H54 (cell line): ENCODE data around the gene CADPS.

Source experiments
- DNase-seq: peaks from one replicate; pipeline ENCODE4 v3.0.0; 2011; ENCODE audit warnings: low spot score, mixed read lengths; ENCODE audit not compliant: insufficient read length
- FAIRE-seq: peaks from 3 replicates; lab custom pipeline; 2011; peaks lifted over from hg19 to GRCh38; lab: Jason Lieb, UNC
- POLR2A ChIP-seq: IDR thresholded peaks from 2 replicates; pipeline ENCODE4 v1.6.1; 2011; ENCODE audit warnings: low read depth, mild to moderate bottlenecking, low read length

Gene CADPS

DNA sequence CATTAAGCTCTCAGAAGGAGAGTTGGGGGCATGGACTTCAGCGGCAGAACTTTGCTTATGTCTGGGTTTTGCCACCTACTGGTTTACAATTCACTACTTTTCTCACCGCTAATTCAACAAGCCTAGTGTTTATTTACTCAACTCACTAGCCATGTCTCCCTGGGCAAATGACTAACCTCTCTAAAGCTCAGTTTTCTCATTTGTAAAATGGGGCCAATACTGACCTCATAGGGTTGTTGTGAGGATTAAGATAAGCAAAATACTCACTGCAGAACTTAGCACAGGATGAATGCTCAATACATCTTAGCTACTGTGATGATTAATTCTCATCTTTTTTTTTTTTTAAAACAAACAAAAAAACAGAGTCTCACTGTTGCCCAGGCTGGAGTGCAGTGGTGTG lies 106.3 kb downstream of the CADPS start:
- no peak for DNase-seq

DNA sequence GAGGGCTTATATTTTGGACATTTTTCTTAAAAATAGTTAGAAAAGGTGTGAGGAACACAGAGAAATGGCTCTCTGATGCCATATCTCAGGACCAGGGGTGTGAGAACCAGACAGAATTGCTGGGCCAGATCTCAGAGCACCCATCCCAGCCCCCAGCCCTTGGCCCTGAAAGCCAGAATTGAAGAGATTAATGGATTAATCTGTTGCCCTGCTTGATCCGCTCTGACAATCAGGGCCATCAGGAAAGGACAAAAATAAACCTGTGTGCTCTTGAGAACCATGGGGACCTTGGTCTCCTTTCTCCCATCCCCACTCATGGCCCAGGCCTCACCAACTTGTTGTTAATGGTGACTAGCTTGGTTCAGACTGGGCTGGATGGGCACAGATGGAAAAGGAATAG lies 113.5 kb downstream of the CADPS start:
- FAIRE-seq (no peak), DNase-seq (no peak)
- TF ChIP-seq POLR2A = no peak

More for the DNA sequence above, 106.3 kb downstream of the CADPS start:
- TF ChIP-seq POLR2A = no peak
- FAIRE-seq = no peak

DNA sequence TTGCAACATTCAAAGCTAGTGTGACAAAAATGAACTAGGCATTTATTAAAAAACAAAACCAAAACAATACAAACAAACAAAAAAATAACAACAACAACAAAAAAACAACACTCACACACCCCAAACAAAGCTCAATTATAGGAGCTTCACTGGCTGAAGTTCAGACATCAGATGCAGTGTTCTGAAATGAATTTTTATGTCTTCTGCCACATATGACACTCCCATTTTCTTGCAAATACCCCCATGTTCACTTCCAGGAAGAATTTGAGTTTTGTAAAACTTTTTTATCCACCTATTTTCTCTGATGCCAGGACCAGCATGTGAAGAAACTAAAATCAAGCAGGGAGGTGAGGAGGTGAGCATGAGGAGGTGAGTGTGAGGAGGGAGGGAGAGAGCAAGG lies 113.9 kb downstream of the CADPS start:
- TF ChIP-seq POLR2A = no peak
- no peak for FAIRE-seq
- DNase-seq = no peak

GRCh38 chr3:62758296-62759066 lies 116.7 kb downstream of the CADPS start:
- no peak for TF ChIP-seq POLR2A
- FAIRE-seq (no peak), DNase-seq (no peak)

GRCh38 chr3:62757045-62757444 lies 118.2 kb downstream of the CADPS start:
- no peak for TF ChIP-seq POLR2A
- no peak for FAIRE-seq
- no peak for DNase-seq

DNA sequence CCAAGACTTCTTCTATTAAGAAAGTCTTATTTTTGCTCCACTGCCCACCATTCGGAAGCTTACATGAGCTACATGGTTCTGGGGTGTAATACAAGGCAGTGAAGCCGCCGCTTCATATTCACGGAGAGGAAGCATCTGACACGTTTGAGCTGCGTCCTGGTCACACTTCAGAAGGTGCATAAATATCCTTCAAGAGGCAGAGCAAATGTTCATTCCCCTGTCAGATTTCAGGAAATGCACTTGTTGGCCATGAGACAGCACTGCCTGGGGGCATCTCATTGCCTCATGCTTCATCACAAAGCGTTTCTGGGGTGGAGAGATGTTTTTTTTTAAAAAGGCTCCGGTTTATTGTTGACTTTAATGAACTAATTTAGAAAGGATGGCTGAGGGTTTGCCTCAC lies 119.9 kb downstream of the CADPS start:
- no peak for DNase-seq
- FAIRE-seq = no peak
- no peak for TF ChIP-seq POLR2A

GRCh38 chr3:62749657-62750056 lies 125.6 kb downstream of the CADPS start:
- DNase-seq (no peak), FAIRE-seq (no peak)
- no peak for TF ChIP-seq POLR2A

- no peak for DNase-seq
- no peak for TF ChIP-seq POLR2A
- no peak for FAIRE-seq
These were observed 126.1 kb downstream of the CADPS start for GRCh38 chr3:62749130-62749529.

- DNase-seq (no peak), FAIRE-seq (no peak)
- no peak for TF ChIP-seq POLR2A
These were observed 137.8 kb downstream of the CADPS start for GRCh38 chr3:62737449-62737848.

- TF ChIP-seq POLR2A = no peak
- DNase-seq = no peak
- no peak for FAIRE-seq
These were observed 139.7 kb downstream of the CADPS start for GRCh38 chr3:62735510-62735909.

DNA sequence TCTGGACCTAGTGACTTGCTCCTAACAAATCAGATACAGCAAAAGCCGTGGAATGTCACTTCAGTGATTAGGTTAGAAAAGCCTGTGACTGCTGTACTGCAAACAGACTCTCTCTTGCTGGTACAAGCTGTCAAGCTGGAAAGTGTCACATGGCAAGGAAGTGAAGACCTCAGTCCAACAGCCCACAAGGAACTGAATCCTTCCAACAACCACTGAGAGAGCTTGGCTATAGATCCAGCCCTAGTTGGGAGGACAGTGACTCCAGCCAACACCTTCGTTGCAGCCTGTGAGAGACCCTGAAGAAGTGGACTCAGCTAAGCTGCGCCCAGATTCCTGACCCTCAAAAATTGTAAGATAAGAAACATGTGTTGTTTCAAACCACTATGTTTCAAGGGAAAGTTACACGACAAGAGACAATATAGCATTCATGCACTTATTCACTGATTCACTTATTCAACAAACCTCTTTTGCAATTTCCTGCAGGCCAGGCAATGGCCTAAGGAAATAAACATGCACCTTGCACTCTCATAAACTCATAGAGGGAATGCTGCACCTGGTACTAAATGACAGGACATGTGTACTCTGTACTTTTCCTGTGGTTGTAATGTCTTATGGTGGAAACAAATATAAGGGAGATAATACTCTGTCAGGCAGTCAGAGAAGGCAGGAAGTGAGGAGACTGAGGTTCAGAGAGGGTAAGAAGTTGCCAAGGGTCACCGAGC lies 142.9 kb downstream of the CADPS start:
- DNase-seq = no peak
- no peak for TF ChIP-seq POLR2A
- FAIRE-seq = no peak

- TF ChIP-seq POLR2A = no peak
- no peak for DNase-seq
- no peak for FAIRE-seq
These were observed 147.2 kb downstream of the CADPS start for GRCh38 chr3:62727981-62728380.

DNA sequence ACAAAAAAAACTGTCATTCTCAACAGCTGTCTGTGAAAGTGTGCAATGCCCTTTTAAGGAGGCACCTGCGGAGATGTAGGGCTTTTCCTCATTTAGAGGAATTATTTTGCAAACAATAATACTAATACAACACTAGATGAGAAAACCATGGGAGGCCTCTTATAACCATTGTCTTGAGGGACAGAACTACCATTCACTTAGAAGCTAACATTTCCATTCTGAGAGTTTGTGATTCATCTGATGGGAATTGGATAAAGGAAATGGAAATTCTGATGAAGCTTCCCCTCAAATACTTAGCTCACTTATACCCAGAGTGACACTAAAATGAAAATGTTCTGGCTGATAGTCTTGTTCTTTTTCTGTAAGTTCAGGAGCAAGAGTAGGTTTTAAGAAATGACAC lies 147.7 kb downstream of the CADPS start:
- TF ChIP-seq POLR2A = no peak
- DNase-seq = no peak
- no peak for FAIRE-seq

DNA sequence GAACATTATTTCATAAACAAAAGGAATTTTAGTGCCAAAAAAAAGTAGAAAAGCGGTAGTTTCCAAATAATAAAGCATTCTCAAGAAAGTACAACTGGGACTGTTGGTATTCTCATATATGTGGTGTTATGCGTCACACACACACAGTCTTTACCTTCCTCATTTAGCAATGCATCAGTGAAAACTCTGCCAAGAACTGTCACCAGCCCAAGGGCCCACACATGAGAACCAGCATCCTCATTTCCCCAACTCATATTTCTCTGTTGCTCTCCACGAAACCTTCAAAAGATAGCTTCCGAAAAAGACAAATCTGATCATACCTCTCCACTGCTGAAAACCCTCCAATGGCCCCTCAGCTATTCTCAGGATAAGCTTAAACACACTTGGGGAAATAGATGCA lies 150.7 kb downstream of the CADPS start:
- TF ChIP-seq POLR2A = no peak
- DNase-seq (no peak), FAIRE-seq (no peak)

DNA sequence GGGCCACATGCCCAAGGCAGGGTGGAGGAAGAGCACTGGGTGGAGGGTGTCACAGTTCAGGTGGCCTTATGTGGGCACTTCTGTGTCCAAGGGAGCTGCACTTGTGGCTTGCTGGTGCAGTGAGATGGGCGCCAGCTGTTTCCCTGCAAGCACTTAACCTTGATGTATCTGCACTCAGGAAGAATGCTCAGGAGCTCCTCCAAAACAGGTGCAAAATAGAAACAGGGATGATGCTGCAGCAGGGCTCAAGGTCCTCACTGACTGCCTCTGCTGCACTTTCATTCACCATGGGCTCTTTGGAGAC lies 151.3 kb downstream of the CADPS start:
- TF ChIP-seq POLR2A = no peak
- DNase-seq = no peak
- no peak for FAIRE-seq
